HG02870 (cell line): ENCODE measurements around the gene DYNLT4.
"Not testable (repeated sequence)": the region's sequence is repeated elsewhere in the genome, so short reads cannot be mapped to it uniquely, and the experiment has no call there.

Source experiments
- ATAC-seq: cut with Tn5 transposase; IDR thresholded peaks from one replicate; pipeline ENCODE4 v1.9.1; 2021; ENCODE audit warnings: mild to moderate bottlenecking, moderate library complexity; ENCODE audit not compliant: unreplicated experiment

DYNLT4 gene

GRCh38 chr1:44828841-44829440 is 21.8 kb upstream of the DYNLT4 start:
- no peak for ATAC-seq

- no peak for ATAC-seq
Observed at GRCh38 chr1:44828003-44828651, 21.0 kb upstream of the DYNLT4 start.

GRCh38 chr1:44827197-44828002 is 20.2 kb upstream of the DYNLT4 start:
- ATAC-seq: no peak

- ATAC-seq: no peak
Observed at GRCh38 chr1:44826375-44827196, 19.4 kb upstream of the DYNLT4 start.

- not testable (repeated sequence) for ATAC-seq
Observed at GRCh38 chr1:44824392-44824791, 17.2 kb upstream of the DYNLT4 start.

GRCh38 chr1:44822981-44823451 is 15.9 kb upstream of the DYNLT4 start:
- ATAC-seq: no peak

- no peak for ATAC-seq
Observed at GRCh38 chr1:44822131-44822701, 15.1 kb upstream of the DYNLT4 start.

- no peak for ATAC-seq
Observed at GRCh38 chr1:44821240-44821715, 14.1 kb upstream of the DYNLT4 start.

- no peak for ATAC-seq
Observed at GRCh38 chr1:44820328-44821239, 13.4 kb upstream of the DYNLT4 start.

GRCh38 chr1:44819608-44820327 is 12.6 kb upstream of the DYNLT4 start:
- ATAC-seq: peak; percentile 84

- ATAC-seq: no peak
Observed at GRCh38 chr1:44819196-44819607, 12.1 kb upstream of the DYNLT4 start.

- no peak for ATAC-seq
Observed at GRCh38 chr1:44817771-44818495, 10.8 kb upstream of the DYNLT4 start.

- no peak for ATAC-seq
Observed at GRCh38 chr1:44817307-44817706, 10.2 kb upstream of the DYNLT4 start.

GRCh38 chr1:44815926-44816325 is 8.8 kb upstream of the DYNLT4 start:
- not testable (repeated sequence) for ATAC-seq

- no peak for ATAC-seq
Observed at GRCh38 chr1:44812822-44813543, 5.8 kb upstream of the DYNLT4 start.

GRCh38 chr1:44811234-44811633 is 4.1 kb upstream of the DYNLT4 start:
- ATAC-seq: no peak

GRCh38 chr1:44810762-44811105 is 3.6 kb upstream of the DYNLT4 start:
- not testable (repeated sequence) for ATAC-seq
